Esophagus muscularis mucosa (tissue), 4 donors: ENCODE results near the gene UBE2V1. TPM values are rescaled to one million over a fixed set of nuclear protein-coding genes. Genes with fewer than 3 reads are reported as not detected.
A peak's percentile ranks its signal among the peaks of the same experiment; 100 is the strongest.

ENCODE experiments used
- DNase-seq: peaks from one replicate; pipeline ENCODE4 v3.0.0-alpha.2; 2017; ENCODE audit errors: extremely low spot score
- H3K27ac ChIP-seq, 4 donors: fragments of 200-600 bp; sonication (generic); replicated peaks in 1 of 4; 1 replicate in 3 of 4; 2 replicates in 1 of 4; pipeline ENCODE4 v1.5.1; 2016 to 2019; ENCODE audit warnings: mild to moderate bottlenecking in 1 of 4
- H3K27me3 ChIP-seq, 4 donors: fragments of 200-600 bp; sonication (generic); one replicate each; pipeline versions ENCODE4 v1.5.1 to v1.6.0; 2016 to 2019
- H3K36me3 ChIP-seq, 4 donors: fragments of 200-600 bp; sonication (generic); one replicate each; pipeline ENCODE4 v1.5.1; 2016 to 2019
- H3K4me1 ChIP-seq, 4 donors: fragments of 200-600 bp; sonication (generic); one replicate each; pipeline ENCODE4 v1.5.1; 2016 to 2019
- H3K4me3 ChIP-seq, 4 donors: fragments of 200-600 bp; sonication (generic); 1 replicate in 2 of 4; 2 replicates in 2 of 4; pipeline ENCODE4 v1.5.1; 2016 to 2019; ENCODE audit warnings: mild to moderate bottlenecking in 4 of 4, moderate library complexity in 1 of 4
- H3K9me3 ChIP-seq, 4 donors: fragments of 200-600 bp; sonication (generic); 1 replicate in 3 of 4; 2 replicates in 1 of 4; pipeline ENCODE4 v1.5.1; 2016 to 2019
- CTCF ChIP-seq, 3 experiments: fragments of 200-600 bp in 2 of 3; fragments of 450-650 bp in 1 of 3; sonication (generic) in 2 of 3; IDR thresholded peaks; one replicate each; pipeline ENCODE4 v1.5.1; 2017 to 2019; ENCODE audit warnings: antibody characterized with exemption in 3 of 3, mild to moderate bottlenecking in 2 of 3, moderate library complexity in 1 of 3
- EP300 ChIP-seq: sonication (generic); formaldehyde crosslinking; IDR thresholded peaks from one replicate; pipeline ENCODE4 v1.6.1; 2017; ENCODE audit warnings: antibody characterized with exemption
- POLR2A ChIP-seq: fragments of 450-650 bp; IDR thresholded peaks from one replicate; pipeline ENCODE4 v1.6.1; 2017; ENCODE audit warnings: antibody characterized with exemption, moderate library complexity, mild to moderate bottlenecking, low read depth
- POLR2AphosphoS5 ChIP-seq, 2 donors: sonication (generic); formaldehyde crosslinking; IDR thresholded peaks; one replicate each; pipeline ENCODE4 v1.6.1; 2017; ENCODE audit warnings: antibody characterized with exemption in 2 of 2
- WGBS: methylation state at CpG from one replicate; pipeline ENCODE4 v1.1.5; 2018; 5-methylcytosine and 5-hydroxymethylcytosine counted together
- intact Hi-C: fragments of 100-400 bp; cut with DNase I; formaldehyde crosslinking; loops from one replicate; pipeline ENCODE4 v1.15.1; 2023
- total RNA-seq, 4 donors: library from RNA; depleted of rRNA; stranded (reverse); fragments of >200 nt; gene quantifications; one replicate each; pipeline versions ENCODE4 v1.1.0 to v1.2.1, GENCODE V29; 2016

Gene UBE2V1
- total RNA-seq, 4 donors from 2014 or later, result 66.8 to 104 (median 78.3) TPM

GRCh38 chr20:50124496-50124895, 11.5 kb upstream of the UBE2V1 start:
- Histone ChIP-seq H3K4me3 (no peak overlapping the region), H3K27me3 (no peaks in the 10 kb centered on the region), H3K27ac (peak overlapping the region in 3 of 4 donors; percentile 7 to 84 (median 82)), H3K4me1 (peaks cover 11 to 45% (median 41%) of the 10 kb centered on the region in 4 donors), H3K9me3 (no peaks in the 10 kb centered on the region), H3K36me3 (peaks cover 31 to 63% (median 62%) of the 10 kb centered on the region in 4 donors)
- intact Hi-C loops, result no loop called here
- TF ChIP-seq CTCF (IDR thresholded peaks at IDR 0.05) (no peak), EP300 (no peak)
- 86% methylated on average over 7 of the region's 9 CpGs for WGBS
- DNase-seq, result no peak

- Histone ChIP-seq H3K36me3 (peaks cover 29 to 54% (median 51%) of the 10 kb centered on the region in 4 donors), H3K4me1 (peaks cover 7 to 34% (median 30%) of the 10 kb centered on the region in 4 donors), H3K27ac (peak overlapping the region in 3 of 4 donors; percentile 7 to 82 (median 10)), H3K27me3 (no peaks in the 10 kb centered on the region), H3K9me3 (no peaks in the 10 kb centered on the region), H3K4me3 (no peak overlapping the region)
- WGBS, result 91% methylated on average over 7 of the region's 7 CpGs
- no peak for DNase-seq
- intact Hi-C loops, result no loop called here
- TF ChIP-seq POLR2A (no peak), EP300 (no peak), POLR2AphosphoS5 (IDR thresholded peaks at IDR 0.05) (no peak), CTCF (IDR thresholded peaks at IDR 0.05) (no peak)
Measured at GRCh38 chr20:50123418-50123817, 10.5 kb upstream of the UBE2V1 start.

- Histone ChIP-seq H3K27ac (no peak overlapping the region), H3K27me3 (no peaks in the 10 kb centered on the region), H3K36me3 (peaks cover 24 to 47% (median 44%) of the 10 kb centered on the region in 4 donors), H3K4me3 (no peak overlapping the region), H3K4me1 (peaks cover 7 to 29% (median 25%) of the 10 kb centered on the region in 4 donors), H3K9me3 (no peaks in the 10 kb centered on the region)
- no peak for DNase-seq
- TF ChIP-seq CTCF (IDR thresholded peaks at IDR 0.05) (no peak), POLR2A (no peak), EP300 (no peak), POLR2AphosphoS5 (IDR thresholded peaks at IDR 0.05) (no peak)
- WGBS, result 76% methylated on average over 4 of the region's 4 CpGs
- intact Hi-C loops, result no loop called here
Measured at GRCh38 chr20:50122763-50123162, 9.8 kb upstream of the UBE2V1 start.

- TF ChIP-seq EP300 (no peak), CTCF (IDR thresholded peaks at IDR 0.05) (no peak), POLR2AphosphoS5 (IDR thresholded peaks at IDR 0.05) (no peak), POLR2A (no peak)
- Histone ChIP-seq H3K4me3 (no peak overlapping the region), H3K9me3 (no peaks in the 10 kb centered on the region), H3K27me3 (no peaks in the 10 kb centered on the region), H3K4me1 (peaks cover 7 to 20% (median 18%) of the 10 kb centered on the region in 4 donors), H3K27ac (peak overlapping the region in 3 of 4 donors; percentile 13 to 27 (median 17)), H3K36me3 (peaks cover 22 to 40% (median 36%) of the 10 kb centered on the region in 4 donors)
- WGBS, result 72% methylated on average over 4 of the region's 4 CpGs
- DNase-seq, result no peak
- intact Hi-C loops, result loop anchor here (2.0 kb wide), 1 partner anchor 47 kb away; no protein-coding TSS in a partner anchor
Measured at GRCh38 chr20:50121858-50122271, 8.9 kb upstream of the UBE2V1 start.
